ENCODE results near the gene TEAD1. TPM values are rescaled to one million over a fixed set of nuclear protein-coding genes. Genes with fewer than 3 reads are reported as not detected.

Gene TEAD1
- total and polyA plus RNA-seq, 4 donors: 9.1 to 38.4 (median 10.7) TPM

DNA sequence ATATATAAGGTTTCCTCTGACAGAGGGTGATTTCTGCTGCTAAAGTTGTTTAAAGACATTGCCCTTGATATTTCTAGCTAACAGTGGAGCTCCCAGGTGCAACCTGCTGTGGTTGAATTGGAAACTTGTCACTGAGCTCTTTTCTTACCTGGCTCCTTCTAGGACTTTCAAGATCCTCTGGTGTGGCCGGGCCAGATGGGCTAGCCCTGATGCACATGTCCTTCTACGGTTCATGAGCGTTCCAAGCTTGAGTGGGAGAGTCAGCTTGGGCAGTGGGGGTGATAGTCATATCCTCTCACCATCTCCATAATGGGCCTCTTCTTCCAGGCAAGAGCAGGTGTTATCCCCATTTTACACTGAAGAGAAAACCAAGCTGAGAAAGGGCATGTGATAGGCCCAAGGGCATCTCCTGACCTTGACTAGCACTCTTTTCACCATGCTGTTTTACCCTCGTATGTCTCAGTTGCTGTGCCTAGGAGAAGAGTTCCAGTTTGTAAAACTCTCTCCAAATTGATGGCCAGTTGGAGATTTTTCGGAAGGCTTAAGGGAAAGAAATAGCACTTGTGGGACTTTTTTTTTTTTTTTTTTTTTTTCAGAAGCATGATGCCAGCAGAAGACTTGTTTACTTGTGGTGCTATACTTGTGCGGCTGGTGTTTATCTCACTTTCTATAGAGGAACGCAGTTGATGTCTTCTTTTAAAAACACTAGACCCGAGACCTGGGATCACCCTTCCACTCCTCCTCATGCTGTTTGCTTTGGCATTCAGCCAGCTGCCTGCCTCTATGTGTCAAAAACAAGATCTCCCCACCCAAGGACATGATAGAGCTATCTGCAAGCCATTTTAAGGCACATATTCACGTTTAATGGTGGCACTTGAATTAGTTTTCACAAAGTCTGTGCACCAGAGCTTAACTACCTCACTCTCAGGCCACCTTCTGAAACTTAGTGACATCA lies 32.6 kb downstream of the TEAD1 start:
- peak overlapping the region in 1 of 2 donors; percentile 76 for H3K9ac ChIP-seq (ENCODE audit: low read depth in 1 of 2, low read length in 2 of 2)
- WGBS: 58% methylated on average over 9 of the region's 9 CpGs
- H3K4me3 ChIP-seq (ENCODE audit: low read depth in 1 of 3, low read length in 3 of 3): no peak overlapping the region
- H3K9me3 ChIP-seq (ENCODE audit: control insufficient read depth in 4 of 4, low read length in 3 of 4): no peaks in the 10 kb centered on the region
- peak overlapping the region; percentile 70 to 76 for H3K27ac ChIP-seq (ENCODE audit: low read depth in 1 of 2, low read length in 2 of 2)
- TF ChIP-seq, protein P1, sequence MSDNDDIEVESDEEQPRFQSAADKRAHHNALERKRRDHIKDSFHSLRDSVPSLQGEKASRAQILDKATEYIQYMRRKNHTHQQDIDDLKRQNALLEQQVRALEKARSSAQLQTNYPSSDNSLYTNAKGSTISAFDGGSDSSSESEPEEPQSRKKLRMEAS (IDR thresholded peaks at IDR 0.05): peak; percentile 7
- TF ChIP-seq YY1 (IDR thresholded peaks at IDR 0.05): peak; percentile 57
- TF ChIP-seq, protein P2, sequence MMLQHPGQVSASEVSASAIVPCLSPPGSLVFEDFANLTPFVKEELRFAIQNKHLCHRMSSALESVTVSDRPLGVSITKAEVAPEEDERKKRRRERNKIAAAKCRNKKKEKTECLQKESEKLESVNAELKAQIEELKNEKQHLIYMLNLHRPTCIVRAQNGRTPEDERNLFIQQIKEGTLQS (IDR thresholded peaks at IDR 0.05): peak; percentile 27
- TF ChIP-seq RAD21 (IDR thresholded peaks at IDR 0.05): no peak
- TF ChIP-seq, protein P3, sequence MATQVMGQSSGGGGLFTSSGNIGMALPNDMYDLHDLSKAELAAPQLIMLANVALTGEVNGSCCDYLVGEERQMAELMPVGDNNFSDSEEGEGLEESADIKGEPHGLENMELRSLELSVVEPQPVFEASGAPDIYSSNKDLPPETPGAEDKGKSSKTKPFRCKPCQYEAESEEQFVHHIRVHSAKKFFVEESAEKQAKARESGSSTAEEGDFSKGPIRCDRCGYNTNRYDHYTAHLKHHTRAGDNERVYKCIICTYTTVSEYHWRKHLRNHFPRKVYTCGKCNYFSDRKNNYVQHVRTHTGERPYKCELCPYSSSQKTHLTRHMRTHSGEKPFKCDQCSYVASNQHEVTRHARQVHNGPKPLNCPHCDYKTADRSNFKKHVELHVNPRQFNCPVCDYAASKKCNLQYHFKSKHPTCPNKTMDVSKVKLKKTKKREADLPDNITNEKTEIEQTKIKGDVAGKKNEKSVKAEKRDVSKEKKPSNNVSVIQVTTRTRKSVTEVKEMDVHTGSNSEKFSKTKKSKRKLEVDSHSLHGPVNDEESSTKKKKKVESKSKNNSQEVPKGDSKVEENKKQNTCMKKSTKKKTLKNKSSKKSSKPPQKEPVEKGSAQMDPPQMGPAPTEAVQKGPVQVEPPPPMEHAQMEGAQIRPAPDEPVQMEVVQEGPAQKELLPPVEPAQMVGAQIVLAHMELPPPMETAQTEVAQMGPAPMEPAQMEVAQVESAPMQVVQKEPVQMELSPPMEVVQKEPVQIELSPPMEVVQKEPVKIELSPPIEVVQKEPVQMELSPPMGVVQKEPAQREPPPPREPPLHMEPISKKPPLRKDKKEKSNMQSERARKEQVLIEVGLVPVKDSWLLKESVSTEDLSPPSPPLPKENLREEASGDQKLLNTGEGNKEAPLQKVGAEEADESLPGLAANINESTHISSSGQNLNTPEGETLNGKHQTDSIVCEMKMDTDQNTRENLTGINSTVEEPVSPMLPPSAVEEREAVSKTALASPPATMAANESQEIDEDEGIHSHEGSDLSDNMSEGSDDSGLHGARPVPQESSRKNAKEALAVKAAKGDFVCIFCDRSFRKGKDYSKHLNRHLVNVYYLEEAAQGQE (IDR thresholded peaks at IDR 0.05): no peak
- TF ChIP-seq RXRA (IDR thresholded peaks at IDR 0.05): peak in 1 of 2 donors; percentile 19
- H3K4me1 ChIP-seq (ENCODE audit: control insufficient read depth in 4 of 4, insufficient read depth in 4 of 4, low read length in 3 of 4): peaks cover 14 to 29% (median 22%) of the 10 kb centered on the region in 4 donors
- no peak for DNase-seq (ENCODE audit: low spot score)
- H3K36me3 ChIP-seq (ENCODE audit: control insufficient read depth in 4 of 4, insufficient read depth in 3 of 4, low read depth in 1 of 4, low read length in 3 of 4): no peaks in the 10 kb centered on the region
- H3K27me3 ChIP-seq (ENCODE audit: control insufficient read depth in 4 of 4, insufficient read depth in 4 of 4, low read length in 3 of 4): no peaks in the 10 kb centered on the region

DNA sequence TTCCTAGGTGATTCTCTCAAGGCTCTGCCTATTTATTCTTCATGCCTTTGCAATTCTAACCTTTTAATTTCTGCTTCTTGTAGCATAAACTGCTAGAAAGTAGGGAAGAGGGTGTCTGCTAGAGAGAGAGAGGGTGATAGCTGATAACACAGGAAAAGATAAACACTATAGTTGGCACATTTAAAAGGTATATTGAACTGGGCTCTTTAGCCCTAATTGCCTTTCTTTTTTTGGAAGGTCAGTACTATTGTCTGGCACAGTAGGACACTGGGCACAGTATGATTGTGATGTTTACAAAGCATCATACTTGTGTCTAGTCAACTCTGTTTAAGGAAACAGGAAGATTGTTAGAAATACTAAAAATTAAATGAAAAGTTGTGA lies 33.3 kb downstream of the TEAD1 start:
- no peaks in the 10 kb centered on the region for H3K9me3 ChIP-seq (ENCODE audit: control insufficient read depth in 4 of 4, low read length in 3 of 4)
- DNase-seq (ENCODE audit: low spot score): no peak
- peak overlapping the region in 1 of 2 donors; percentile 76 for H3K9ac ChIP-seq (ENCODE audit: low read depth in 1 of 2, low read length in 2 of 2)
- H3K4me1 ChIP-seq (ENCODE audit: control insufficient read depth in 4 of 4, insufficient read depth in 4 of 4, low read length in 3 of 4): peaks cover 14 to 29% (median 22%) of the 10 kb centered on the region in 4 donors
- H3K27me3 ChIP-seq (ENCODE audit: control insufficient read depth in 4 of 4, insufficient read depth in 4 of 4, low read length in 3 of 4): no peaks in the 10 kb centered on the region
- peak; percentile 32 for TF ChIP-seq YY1 (IDR thresholded peaks at IDR 0.05)
- no peak for TF ChIP-seq NR2F2 (IDR thresholded peaks at IDR 0.05)
- peak in 1 of 2 donors; percentile 10 for TF ChIP-seq RAD21 (IDR thresholded peaks at IDR 0.05)
- TF ChIP-seq, protein P1 (IDR thresholded peaks at IDR 0.05): no peak
- TF ChIP-seq, protein P3 (IDR thresholded peaks at IDR 0.05): no peak
- peak in 1 of 2 donors; percentile 7 for TF ChIP-seq JUND (IDR thresholded peaks at IDR 0.05)
- TF ChIP-seq FOXA2 (IDR thresholded peaks at IDR 0.05): peak; percentile 37
- TF ChIP-seq HNF4A (conservative IDR thresholded peaks at IDR 0.05): peak; percentile 10 to 30
- TF ChIP-seq, protein P4, sequence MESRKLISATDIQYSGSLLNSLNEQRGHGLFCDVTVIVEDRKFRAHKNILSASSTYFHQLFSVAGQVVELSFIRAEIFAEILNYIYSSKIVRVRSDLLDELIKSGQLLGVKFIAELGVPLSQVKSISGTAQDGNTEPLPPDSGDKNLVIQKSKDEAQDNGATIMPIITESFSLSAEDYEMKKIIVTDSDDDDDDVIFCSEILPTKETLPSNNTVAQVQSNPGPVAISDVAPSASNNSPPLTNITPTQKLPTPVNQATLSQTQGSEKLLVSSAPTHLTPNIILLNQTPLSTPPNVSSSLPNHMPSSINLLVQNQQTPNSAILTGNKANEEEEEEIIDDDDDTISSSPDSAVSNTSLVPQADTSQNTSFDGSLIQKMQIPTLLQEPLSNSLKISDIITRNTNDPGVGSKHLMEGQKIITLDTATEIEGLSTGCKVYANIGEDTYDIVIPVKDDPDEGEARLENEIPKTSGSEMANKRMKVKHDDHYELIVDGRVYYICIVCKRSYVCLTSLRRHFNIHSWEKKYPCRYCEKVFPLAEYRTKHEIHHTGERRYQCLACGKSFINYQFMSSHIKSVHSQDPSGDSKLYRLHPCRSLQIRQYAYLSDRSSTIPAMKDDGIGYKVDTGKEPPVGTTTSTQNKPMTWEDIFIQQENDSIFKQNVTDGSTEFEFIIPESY (IDR thresholded peaks at IDR 0.05): peak; percentile 17
- peak; percentile 37 to 66 for TF ChIP-seq RXRA (IDR thresholded peaks at IDR 0.05)
- TF ChIP-seq EGR1 (IDR thresholded peaks at IDR 0.05; ENCODE audit: low read depth in 2 of 2): no peak
- TF ChIP-seq TAF1 (conservative IDR thresholded peaks at IDR 0.05): no peak
- H3K36me3 ChIP-seq (ENCODE audit: control insufficient read depth in 4 of 4, insufficient read depth in 3 of 4, low read depth in 1 of 4, low read length in 3 of 4): no peaks in the 10 kb centered on the region
- peak overlapping the region; percentile 70 to 76 for H3K27ac ChIP-seq (ENCODE audit: low read depth in 1 of 2, low read length in 2 of 2)
- no peak overlapping the region for H3K4me3 ChIP-seq (ENCODE audit: low read depth in 1 of 3, low read length in 3 of 3)

Data from liver (tissue), 9 donors.